ENCODE data around the gene TSHZ2.

Gene TSHZ2

GRCh38 chr20:53070224-53070623 lies 98.1 kb downstream of the TSHZ2 start:
- no peak for DNase-seq

GRCh38 chr20:53070706-53071392 lies 98.7 kb downstream of the TSHZ2 start:
- no peak for DNase-seq

DNA sequence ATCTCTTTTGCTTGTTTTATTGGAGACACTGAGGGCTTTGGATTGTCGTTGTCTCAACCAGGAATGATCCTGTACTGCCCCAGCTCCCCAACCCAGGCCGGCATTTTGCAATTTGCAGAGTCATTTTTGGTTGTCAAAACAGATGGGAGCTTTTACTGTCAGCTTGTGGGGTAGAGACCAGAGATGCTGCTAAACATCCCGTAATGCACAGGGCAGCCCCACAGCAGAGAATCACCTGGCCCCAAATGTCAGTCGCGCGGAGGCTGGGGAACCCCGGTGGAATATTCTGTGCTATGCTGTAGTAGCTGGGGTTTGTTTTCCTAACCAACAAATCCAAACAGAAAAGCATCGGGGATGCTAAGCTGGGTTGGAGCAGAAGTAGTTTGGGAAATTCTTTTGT lies 99.7 kb downstream of the TSHZ2 start:
- DNase-seq: no peak

GRCh38 chr20:53072923-53073579 lies 100.9 kb downstream of the TSHZ2 start:
- no peak for DNase-seq

DNA sequence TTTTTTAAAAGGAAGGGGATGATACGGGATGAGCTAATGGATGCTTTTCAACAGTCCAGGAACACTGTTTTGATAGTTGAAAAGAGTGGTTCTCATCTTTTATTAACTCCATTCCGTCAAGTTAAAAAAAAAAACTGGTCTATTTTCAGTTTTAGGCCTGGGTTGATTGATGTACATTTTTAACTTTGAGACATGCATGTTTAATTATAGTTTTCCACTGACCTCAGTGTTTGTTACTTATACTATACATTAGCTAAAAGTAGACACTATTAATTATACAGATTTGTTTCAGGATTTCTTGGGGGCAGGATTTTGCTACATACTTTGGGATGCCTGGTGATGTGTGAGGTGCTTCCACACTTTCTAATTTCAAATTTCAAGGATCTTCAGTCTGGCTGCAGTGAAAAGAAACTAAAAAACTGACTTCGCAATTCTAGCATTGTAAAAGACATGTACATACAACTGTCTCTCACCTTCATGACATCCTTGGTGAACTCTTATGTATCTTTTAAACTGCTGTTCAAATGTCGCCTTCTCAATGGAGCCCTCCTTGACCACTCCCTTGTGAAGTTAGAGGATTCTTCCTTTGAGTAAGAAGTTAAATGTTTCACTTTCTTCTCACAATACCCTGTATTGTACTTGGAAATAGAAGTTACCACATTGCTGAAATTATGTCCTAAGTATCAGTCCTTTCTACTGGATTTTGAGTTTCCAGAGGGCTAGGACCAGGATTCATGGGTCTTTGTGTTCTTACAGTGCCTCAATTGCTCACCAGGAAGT lies 101.7 kb downstream of the TSHZ2 start:
- DNase-seq: no peak

DNA sequence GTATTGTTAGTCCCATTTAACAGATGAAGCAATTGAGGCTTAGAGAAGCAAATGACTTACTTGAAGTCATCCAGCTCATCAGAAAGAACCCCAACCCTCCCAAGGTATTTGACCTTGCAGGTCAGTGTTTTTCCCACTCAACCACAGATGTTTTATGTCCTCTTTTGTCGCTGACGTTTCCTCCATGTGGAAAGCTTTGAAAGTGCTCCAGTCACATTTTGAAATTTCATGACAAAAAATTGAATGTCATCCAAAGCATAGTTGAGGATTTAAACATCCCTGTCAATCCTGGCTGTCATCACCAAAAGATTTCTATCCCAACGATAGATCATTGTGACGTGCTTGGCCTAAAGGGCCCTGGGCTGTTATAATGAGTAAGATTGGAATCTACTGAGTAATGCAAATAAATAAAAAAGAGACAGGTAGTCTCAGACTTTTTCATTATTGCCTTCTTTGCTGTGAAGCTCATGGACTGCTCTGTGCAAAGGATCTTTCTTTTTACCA lies 102.7 kb downstream of the TSHZ2 start:
- no peak for DNase-seq

DNA sequence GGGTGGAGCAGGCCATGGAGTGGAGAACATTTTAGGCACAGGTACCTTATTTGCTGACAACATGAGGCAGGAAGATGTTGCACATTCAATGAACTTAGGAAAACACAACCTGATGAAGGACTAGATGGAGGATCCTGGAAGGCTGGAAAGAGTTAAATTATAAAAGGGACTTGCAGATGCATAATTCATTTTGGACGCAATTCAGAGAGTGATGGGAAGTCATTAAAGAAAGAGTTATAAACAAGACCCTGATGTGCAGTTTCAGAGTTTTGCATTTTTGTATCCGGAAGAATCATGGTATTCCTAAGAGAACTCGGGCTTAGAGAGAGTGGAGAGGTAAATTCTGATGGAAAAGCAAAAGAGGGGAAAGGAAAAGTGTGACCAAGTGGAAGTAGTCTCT lies 104.5 kb downstream of the TSHZ2 start:
- no peak for DNase-seq

- DNase-seq: no peak
Measured at GRCh38 chr20:53077373-53078205, 105.4 kb downstream of the TSHZ2 start.

DNA sequence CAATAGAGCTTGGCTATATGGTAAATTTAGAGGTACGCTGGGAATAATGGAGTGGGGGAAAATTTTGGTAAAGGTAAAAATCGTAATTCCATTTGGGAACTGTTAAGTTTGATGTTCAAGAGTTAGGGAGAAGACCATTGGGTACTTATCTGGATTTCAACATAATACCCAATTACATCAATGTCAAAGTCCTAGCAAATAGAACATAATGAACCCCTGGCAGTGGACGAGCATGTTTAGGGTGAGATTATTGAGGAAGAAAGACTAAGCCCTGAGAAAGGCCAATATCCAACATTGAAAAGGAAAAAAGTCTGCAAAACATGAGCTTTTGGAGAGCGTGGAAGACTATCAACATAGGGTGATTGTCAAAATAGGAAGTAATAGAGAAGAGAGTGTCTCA lies 106.6 kb downstream of the TSHZ2 start:
- DNase-seq: no peak

- DNase-seq: no peak
Measured at GRCh38 chr20:53079261-53079691, 107.1 kb downstream of the TSHZ2 start.

DNA sequence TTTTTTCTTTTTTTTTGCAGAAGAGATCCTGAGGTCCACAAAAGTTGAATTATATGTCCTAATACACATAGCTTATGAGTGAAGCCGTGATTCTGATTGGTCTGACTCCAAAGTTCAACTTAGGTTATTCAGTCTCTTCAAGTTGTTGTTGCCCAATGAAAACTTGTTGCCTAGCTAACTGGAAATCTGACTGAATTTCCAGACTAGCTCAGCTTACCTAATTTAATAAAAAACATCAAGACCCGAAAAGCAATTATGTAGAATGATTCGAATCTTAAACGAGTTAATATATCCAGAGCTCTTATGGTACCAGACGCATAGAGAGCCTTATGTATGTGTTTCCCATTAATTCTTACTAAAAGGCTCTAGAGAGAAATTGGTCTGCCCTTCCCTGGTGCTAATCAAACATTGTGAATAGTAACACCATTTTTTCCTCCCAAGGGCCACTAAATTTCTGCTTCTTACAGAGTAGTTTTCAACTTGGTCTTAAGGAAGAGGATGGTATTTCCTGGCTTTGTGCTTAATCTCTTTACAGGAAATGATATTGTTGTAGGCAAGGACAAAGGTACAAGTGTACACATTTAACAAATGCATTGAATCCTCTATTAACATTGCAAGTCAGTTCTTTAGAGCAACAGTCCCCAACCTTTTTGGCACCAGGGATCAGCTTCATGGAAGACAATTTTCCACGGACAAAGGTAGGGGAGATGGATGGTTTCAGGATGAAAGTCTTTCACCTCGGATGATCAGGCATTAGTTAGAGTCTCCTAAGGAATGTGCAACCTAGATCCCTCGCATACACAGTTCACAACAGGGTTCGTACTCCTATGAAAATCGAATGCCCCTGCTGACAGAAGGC lies 107.9 kb downstream of the TSHZ2 start:
- no peak for DNase-seq

GRCh38 chr20:53080687-53080962 lies 108.5 kb downstream of the TSHZ2 start:
- no peak for DNase-seq

- DNase-seq: no peak
Measured at GRCh38 chr20:53080969-53081871, 109.1 kb downstream of the TSHZ2 start.

DNA sequence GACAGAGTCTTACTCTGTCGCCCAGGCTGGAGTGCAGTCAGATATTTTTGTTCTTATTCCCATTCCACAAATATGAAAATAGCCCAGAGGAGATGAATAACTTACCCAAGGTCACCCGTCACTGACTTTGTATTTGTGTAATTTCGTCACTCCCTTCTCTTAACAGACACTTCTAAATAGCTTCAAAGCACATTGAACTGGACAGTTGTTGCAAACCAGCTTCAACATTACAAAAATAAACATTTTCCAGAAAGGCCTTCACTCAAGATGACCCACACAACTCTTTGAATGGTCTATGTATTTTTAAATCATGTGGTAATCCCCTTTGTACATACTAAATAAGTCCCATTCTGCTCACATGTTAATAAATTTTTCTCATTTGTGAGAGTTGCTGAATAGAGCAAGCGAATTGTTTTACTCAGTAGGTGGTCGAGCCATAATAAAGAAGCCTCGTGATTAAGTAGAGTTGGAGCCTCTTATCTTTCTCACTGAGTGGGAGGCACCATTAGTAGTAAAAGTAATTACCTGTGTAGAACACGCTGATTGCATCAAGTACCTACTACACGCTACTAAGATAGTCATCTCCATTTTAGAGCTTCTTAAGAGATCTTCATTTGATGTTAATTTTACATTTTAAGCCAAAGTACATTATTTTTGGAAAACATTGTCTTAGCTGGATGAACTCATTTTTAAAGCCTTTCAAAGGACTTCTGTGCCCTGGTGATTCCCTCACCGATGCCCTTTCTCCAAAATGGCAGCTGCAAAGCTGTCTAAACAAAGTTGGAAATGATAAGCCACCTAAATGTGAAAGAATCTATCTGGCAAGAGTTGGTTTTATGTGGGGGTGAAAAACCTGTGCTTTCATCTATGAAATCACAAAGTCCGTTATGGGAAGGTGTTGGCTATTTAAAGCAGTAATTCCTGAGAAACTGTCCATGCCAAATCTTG lies 110.0 kb downstream of the TSHZ2 start:
- DNase-seq: no peak

DNA sequence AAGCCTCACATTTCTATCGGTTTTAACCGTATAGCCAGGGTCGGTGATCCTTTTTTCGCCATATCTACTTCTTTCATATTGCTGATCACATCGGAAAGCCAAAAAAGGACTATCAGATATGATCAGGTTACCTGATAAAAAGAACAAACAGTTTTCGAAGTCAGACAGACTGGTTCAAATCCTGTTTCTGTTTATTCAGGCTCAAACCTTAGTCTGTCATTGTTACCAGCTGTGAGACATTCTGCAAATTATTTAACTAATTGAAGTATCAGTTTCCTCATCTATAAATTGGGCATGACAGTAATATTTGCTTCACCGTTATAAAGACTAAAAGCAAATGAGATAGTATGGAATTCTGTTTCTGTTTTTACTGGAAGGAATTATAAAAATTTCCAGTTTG lies 111.3 kb downstream of the TSHZ2 start:
- no peak for DNase-seq

DNA sequence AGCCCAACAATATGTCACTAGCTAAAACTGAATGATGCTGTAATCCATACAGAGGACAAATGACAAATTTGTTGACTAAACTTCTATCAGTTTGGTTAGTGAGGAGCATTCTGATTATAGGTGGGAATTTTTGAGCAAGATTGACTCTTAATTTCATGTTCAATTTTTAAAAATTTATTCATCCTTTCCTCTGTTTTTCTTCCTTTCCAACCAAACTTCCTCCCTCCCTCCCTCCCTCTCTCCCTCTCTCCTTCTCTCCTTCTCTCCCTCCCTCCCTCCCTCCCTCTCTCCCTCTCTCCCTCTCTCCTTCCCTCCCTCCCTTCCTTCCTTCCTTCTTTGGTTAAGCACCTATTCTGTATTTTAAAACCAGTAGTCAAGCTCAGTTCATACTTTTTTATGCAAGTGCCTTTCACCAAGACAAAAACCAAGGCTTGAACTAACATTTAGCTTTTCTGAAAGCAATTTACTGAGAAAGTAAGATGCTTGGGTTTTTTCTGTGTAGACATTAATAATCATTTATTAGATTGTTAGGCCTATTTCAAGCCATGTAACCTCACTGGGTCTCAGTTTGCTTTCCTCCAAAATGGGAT lies 112.3 kb downstream of the TSHZ2 start:
- DNase-seq: no peak

- DNase-seq: no peak
Measured at GRCh38 chr20:53085720-53086119, 113.6 kb downstream of the TSHZ2 start.

DNA sequence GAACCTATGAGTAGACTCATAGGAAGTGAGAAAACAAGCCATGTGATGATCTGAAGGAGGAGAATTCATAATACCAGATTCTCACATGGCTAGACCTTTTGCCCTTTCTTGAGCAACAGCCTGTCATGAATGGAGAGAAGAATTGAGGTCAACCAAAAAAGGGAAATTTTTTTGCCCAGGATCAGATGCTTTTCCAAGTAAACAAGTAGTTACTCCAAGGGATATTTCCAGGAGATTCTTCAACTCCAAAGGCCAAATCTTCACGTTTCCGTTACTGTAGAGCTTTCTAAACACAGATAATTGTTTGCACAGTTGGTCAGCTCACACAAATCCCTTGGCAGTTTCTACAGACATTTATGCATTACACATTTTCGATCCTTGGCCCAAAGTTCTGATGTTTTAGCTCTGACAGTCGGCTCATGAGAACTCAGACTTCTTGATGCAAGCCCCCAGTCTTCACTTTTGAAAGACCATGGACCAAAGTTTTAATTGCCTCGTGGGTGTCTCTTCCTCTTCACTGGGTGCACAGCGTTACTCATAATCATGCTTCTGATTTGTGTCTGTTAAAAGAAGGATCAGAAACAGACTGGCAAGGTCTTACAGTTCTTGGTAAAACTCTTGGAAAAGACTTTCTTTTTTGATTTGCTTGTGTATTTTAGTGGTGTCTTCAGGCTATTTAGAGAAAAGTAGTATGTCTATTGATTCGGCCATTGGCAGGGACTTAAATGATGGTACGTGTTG lies 115.0 kb downstream of the TSHZ2 start:
- no peak for DNase-seq

DNA sequence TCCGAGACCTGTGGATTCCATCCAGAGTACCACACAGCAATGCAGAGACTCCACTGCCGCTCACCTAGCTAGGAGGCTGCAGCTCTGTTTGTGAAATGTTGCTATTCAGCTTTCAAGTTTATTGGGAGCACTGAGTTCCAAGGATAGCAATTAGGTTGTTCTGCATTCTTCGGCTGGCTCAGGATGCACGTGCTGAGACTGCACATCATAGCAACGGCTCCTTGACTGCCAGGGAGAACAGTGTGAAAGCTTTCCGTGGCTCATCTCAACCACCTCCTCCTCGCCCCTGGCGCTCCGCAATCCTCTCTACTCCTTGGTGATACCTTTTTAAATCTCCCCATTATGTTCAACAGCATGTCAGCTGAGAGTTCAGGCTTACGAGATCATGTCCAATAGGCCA lies 116.6 kb downstream of the TSHZ2 start:
- DNase-seq: no peak

All from NCI-H2081 treated with DMSO at 0.1 percent for 48 hours (cell line).